Left ventricle myocardium inferior (tissue), 1 donor: ENCODE data around the gene RPUSD2. TPM values are rescaled to one million over a fixed set of nuclear protein-coding genes. Genes with fewer than 3 reads are reported as not detected.

ENCODE experiments used
- DNase-seq: peaks from one replicate; pipeline ENCODE4 v3.0.0-alpha.2; 2020
- H3K27ac ChIP-seq: fragments of 200-600 bp; replicated peaks from 2 replicates; pipeline ENCODE4 v1.8.0; 2021
- H3K27me3 ChIP-seq: fragments of 200-600 bp; 2 replicates; pipeline ENCODE4 v1.8.0; 2021; ENCODE audit warnings: low read depth
- H3K36me3 ChIP-seq: fragments of 200-600 bp; 2 replicates; pipeline ENCODE4 v1.8.0; 2021
- H3K4me1 ChIP-seq: fragments of 200-600 bp; 2 replicates; pipeline ENCODE4 v1.8.0; 2021
- H3K4me3 ChIP-seq: fragments of 200-600 bp; 2 replicates; pipeline ENCODE4 v1.8.0; 2021; ENCODE audit warnings: mild to moderate bottlenecking, moderate library complexity
- H3K9me3 ChIP-seq: fragments of 200-600 bp; replicated peaks from 2 replicates; pipeline ENCODE4 v1.8.0; 2021
- CTCF ChIP-seq: fragments of 200-600 bp; IDR thresholded peaks from 2 replicates; pipeline ENCODE4 v1.8.0; 2021; ENCODE audit warnings: antibody characterized with exemption, mild to moderate bottlenecking, borderline replicate concordance
- intact Hi-C: fragments of 100-400 bp; cut with micrococcal nuclease; formaldehyde crosslinking; loops from one replicate; pipeline ENCODE4 v1.11.0; 2022
- total RNA-seq: library from RNA; stranded (reverse); fragmentation: NEBNext Ultra II Directional; extraction: Animal tissue kit (Norgen Biotek cat#: 25700); gene quantifications from one replicate; pipeline ENCODE4 v1.2.1, GENCODE V29; 2021
- donor health status: DM: no; HTN: yes; CAD: no; lungs with severe emphysema.

RPUSD2 gene
- total RNA-seq, 1 donor from 2014 or later = 12.0 TPM

- Histone ChIP-seq H3K9me3 (no peaks in the 10 kb centered on the region), H3K36me3 (no peaks in the 10 kb centered on the region), H3K27me3 (no peaks in the 10 kb centered on the region), H3K4me1 (no peaks in the 10 kb centered on the region), H3K27ac (no peak overlapping the region), H3K4me3 (no peak overlapping the region)
- no peak for TF ChIP-seq CTCF
- DNase-seq = no peak
- intact Hi-C loops = no loop called here
Observed at GRCh38 chr15:40603935-40604334, 34.8 kb downstream of the RPUSD2 start.

GRCh38 chr15:40613080-40613479 lies 44.0 kb downstream of the RPUSD2 start:
- H3K36me3 ChIP-seq = no peaks in the 10 kb centered on the region
- DNase-seq = no peak
- H3K27me3 ChIP-seq = no peaks in the 10 kb centered on the region
- no peaks in the 10 kb centered on the region for H3K9me3 ChIP-seq
- no peak for TF ChIP-seq CTCF
- no peak overlapping the region for H3K4me3 ChIP-seq
- H3K27ac ChIP-seq = no peak overlapping the region
- intact Hi-C loops = no loop called here
- H3K4me1 ChIP-seq = no peaks in the 10 kb centered on the region

- Histone ChIP-seq H3K9me3 (no peaks in the 10 kb centered on the region), H3K4me3 (no peak overlapping the region), H3K27ac (no peak overlapping the region), H3K36me3 (no peaks in the 10 kb centered on the region), H3K27me3 (no peaks in the 10 kb centered on the region), H3K4me1 (no peaks in the 10 kb centered on the region)
- DNase-seq = no peak
- TF ChIP-seq CTCF = no peak
- intact Hi-C loops = no loop called here
Observed at GRCh38 chr15:40618023-40618422, 48.9 kb downstream of the RPUSD2 start.

- Histone ChIP-seq H3K36me3 (no peaks in the 10 kb centered on the region), H3K4me3 (no peak overlapping the region), H3K9me3 (no peaks in the 10 kb centered on the region), H3K27ac (no peak overlapping the region), H3K27me3 (no peaks in the 10 kb centered on the region), H3K4me1 (no peaks in the 10 kb centered on the region)
- DNase-seq = no peak
- no peak for TF ChIP-seq CTCF
- intact Hi-C loops = no loop called here
Observed at GRCh38 chr15:40618906-40619305, 49.8 kb downstream of the RPUSD2 start.

GRCh38 chr15:40623361-40623760 lies 54.3 kb downstream of the RPUSD2 start:
- Histone ChIP-seq H3K27ac (no peak overlapping the region), H3K4me3 (no peak overlapping the region)

More at GRCh38 chr15:40623361-40623760, 54.3 kb downstream of the RPUSD2 start:
- no peak for DNase-seq
- Histone ChIP-seq H3K9me3 (no peaks in the 10 kb centered on the region), H3K36me3 (no peaks in the 10 kb centered on the region), H3K27me3 (no peaks in the 10 kb centered on the region), H3K4me1 (no peaks in the 10 kb centered on the region)
- TF ChIP-seq CTCF = no peak
- intact Hi-C loops = no loop called here

Other genes with a start within 250 kb of the RPUSD2 start
- gene INAFM2, start 245.6 kb upstream of the RPUSD2 start, total RNA-seq = 52.7 TPM
- 155 TPM for gene CCDC9B, start 228.4 kb upstream of the RPUSD2 start, total RNA-seq
- gene PHGR1, start 218.3 kb upstream of the RPUSD2 start, total RNA-seq = not detected
- gene DISP2, start 211.1 kb upstream of the RPUSD2 start, total RNA-seq = 3.0 TPM
- 9.0 TPM for gene KNSTRN, start 186.6 kb upstream of the RPUSD2 start, total RNA-seq
- gene IVD, start 163.5 kb upstream of the RPUSD2 start, total RNA-seq = 106 TPM
- gene BAHD1, start 128.3 kb upstream of the RPUSD2 start, total RNA-seq = 17.1 TPM
- gene CHST14, start 98.3 kb upstream of the RPUSD2 start, total RNA-seq = 8.4 TPM
- gene CCDC32, start 4.3 kb upstream of the RPUSD2 start, total RNA-seq = 24.1 TPM
- gene KNL1, start 24.9 kb downstream of the RPUSD2 start, total RNA-seq = 0.96 TPM
- gene RAD51, start 125.9 kb downstream of the RPUSD2 start, total RNA-seq = 0.88 TPM
- 20.3 TPM for gene RMDN3, start 186.0 kb downstream of the RPUSD2 start, total RNA-seq
- gene GCHFR, start 194.8 kb downstream of the RPUSD2 start, total RNA-seq = 7.1 TPM
- 0.30 TPM for gene C15orf62, start 200.7 kb downstream of the RPUSD2 start, total RNA-seq
- 24.7 TPM for gene ZFYVE19, start 237.8 kb downstream of the RPUSD2 start, total RNA-seq
- 16.0 TPM for gene DNAJC17, start 238.2 kb downstream of the RPUSD2 start, total RNA-seq